ENCODE data around the gene CYTH2. TPM values are rescaled to one million over a fixed set of nuclear protein-coding genes. Genes with fewer than 3 reads are reported as not detected.
A peak's percentile ranks its signal among the peaks of the same experiment; 100 is the strongest.

CYTH2 gene
- total RNA-seq, 1 experiment from 2014 or later = 72.6 TPM

DNA sequence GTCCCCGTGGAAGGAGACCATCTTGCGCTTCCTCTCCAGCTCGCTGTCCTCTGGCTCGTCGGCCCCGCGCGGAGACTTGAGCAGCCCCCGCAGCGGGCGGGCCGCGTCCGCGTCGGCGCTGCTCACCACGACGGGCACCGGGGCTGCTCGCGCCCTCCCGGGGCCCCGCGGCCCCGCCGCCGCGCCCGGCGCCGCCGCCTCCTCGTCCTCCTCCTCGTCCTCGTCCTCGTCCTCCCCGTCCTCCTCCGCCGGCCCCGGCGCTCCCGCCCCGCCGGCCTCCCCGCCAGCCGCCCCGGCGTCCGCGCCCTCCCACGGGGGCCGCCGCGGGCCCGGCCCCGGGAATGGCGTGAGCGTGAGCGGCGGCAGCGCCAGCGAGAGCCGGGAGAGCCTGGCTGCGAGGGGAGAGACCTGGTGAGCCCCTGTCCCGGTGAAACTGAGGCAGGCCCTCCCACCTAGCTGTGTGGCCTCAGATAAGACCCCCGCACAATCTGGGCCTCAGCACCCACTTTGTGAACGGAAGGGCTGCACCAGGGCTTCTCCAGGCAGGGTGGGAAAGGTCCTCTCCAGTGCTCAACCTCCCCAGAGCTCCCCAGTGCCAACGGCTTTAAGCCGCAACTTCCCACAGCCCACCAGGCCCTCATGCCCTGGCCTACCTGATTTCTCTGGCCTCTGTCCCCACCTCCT lies 24.7 kb downstream of the CYTH2 start (continued):
- TF ChIP-seq, protein P1, sequence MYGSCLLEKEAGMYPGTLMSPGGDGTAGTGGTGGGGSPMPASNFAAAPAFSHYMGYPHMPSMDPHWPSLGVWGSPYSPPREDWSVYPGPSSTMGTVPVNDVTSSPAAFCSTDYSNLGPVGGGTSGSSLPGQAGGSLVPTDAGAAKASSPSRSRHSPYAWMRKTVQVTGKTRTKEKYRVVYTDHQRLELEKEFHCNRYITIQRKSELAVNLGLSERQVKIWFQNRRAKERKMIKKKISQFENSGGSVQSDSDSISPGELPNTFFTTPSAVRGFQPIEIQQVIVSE (CRISPR knock-in tag; IDR thresholded peaks at IDR 0.05; ENCODE audit: borderline replicate concordance) = no peak
- no peak for TF ChIP-seq NR1H2 (CRISPR knock-in tag; IDR thresholded peaks at IDR 0.05)
- no peak for TF ChIP-seq ATF1 (CRISPR knock-in tag; IDR thresholded peaks at IDR 0.05)
- TF ChIP-seq PRRX2 (CRISPR knock-in tag; IDR thresholded peaks at IDR 0.05) = no peak
- TF ChIP-seq ZNF232 (CRISPR knock-in tag; IDR thresholded peaks at IDR 0.05) = no peak
- no peak for TF ChIP-seq SOX15 (CRISPR knock-in tag; IDR thresholded peaks at IDR 0.05)
- TF ChIP-seq, protein P2, sequence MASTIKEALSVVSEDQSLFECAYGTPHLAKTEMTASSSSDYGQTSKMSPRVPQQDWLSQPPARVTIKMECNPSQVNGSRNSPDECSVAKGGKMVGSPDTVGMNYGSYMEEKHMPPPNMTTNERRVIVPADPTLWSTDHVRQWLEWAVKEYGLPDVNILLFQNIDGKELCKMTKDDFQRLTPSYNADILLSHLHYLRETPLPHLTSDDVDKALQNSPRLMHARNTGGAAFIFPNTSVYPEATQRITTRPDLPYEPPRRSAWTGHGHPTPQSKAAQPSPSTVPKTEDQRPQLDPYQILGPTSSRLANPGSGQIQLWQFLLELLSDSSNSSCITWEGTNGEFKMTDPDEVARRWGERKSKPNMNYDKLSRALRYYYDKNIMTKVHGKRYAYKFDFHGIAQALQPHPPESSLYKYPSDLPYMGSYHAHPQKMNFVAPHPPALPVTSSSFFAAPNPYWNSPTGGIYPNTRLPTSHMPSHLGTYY (CRISPR knock-in tag; IDR thresholded peaks at IDR 0.05) = no peak
- 0 out of 2 replicates have a peak, but pooled peaks have one; percentile 49 for TF ChIP-seq ETV6 (CRISPR knock-in tag; IDR thresholded peaks at IDR 0.05)
- TF ChIP-seq ATF6 (CRISPR knock-in tag; IDR thresholded peaks at IDR 0.05) = no peak
- TF ChIP-seq ESRRA (CRISPR knock-in tag; IDR thresholded peaks at IDR 0.05; ENCODE audit: borderline replicate concordance) = no peak
- no peak for TF ChIP-seq NFYB (CRISPR knock-in tag; conservative IDR thresholded peaks at IDR 0.05; ENCODE audit: low read depth)
- no peak for TF ChIP-seq JAZF1 (CRISPR knock-in tag; IDR thresholded peaks at IDR 0.05)
- TF ChIP-seq, protein P3, sequence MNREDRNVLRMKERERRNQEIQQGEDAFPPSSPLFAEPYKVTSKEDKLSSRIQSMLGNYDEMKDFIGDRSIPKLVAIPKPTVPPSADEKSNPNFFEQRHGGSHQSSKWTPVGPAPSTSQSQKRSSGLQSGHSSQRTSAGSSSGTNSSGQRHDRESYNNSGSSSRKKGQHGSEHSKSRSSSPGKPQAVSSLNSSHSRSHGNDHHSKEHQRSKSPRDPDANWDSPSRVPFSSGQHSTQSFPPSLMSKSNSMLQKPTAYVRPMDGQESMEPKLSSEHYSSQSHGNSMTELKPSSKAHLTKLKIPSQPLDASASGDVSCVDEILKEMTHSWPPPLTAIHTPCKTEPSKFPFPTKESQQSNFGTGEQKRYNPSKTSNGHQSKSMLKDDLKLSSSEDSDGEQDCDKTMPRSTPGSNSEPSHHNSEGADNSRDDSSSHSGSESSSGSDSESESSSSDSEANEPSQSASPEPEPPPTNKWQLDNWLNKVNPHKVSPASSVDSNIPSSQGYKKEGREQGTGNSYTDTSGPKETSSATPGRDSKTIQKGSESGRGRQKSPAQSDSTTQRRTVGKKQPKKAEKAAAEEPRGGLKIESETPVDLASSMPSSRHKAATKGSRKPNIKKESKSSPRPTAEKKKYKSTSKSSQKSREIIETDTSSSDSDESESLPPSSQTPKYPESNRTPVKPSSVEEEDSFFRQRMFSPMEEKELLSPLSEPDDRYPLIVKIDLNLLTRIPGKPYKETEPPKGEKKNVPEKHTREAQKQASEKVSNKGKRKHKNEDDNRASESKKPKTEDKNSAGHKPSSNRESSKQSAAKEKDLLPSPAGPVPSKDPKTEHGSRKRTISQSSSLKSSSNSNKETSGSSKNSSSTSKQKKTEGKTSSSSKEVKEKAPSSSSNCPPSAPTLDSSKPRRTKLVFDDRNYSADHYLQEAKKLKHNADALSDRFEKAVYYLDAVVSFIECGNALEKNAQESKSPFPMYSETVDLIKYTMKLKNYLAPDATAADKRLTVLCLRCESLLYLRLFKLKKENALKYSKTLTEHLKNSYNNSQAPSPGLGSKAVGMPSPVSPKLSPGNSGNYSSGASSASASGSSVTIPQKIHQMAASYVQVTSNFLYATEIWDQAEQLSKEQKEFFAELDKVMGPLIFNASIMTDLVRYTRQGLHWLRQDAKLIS (CRISPR knock-in tag; IDR thresholded peaks at IDR 0.05; ENCODE audit: borderline replicate concordance) = no peak
- no peak for TF ChIP-seq SMAD4 (CRISPR knock-in tag; IDR thresholded peaks at IDR 0.05)
- TF ChIP-seq ZNF532 (CRISPR knock-in tag; IDR thresholded peaks at IDR 0.05; ENCODE audit: borderline replicate concordance) = no peak
- TF ChIP-seq, protein P4, sequence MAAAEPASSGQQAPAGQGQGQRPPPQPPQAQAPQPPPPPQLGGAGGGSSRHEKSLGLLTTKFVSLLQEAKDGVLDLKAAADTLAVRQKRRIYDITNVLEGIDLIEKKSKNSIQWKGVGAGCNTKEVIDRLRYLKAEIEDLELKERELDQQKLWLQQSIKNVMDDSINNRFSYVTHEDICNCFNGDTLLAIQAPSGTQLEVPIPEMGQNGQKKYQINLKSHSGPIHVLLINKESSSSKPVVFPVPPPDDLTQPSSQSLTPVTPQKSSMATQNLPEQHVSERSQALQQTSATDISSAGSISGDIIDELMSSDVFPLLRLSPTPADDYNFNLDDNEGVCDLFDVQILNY (CRISPR knock-in tag; IDR thresholded peaks at IDR 0.05) = no peak
- no peak for TF ChIP-seq E2F1 (CRISPR knock-in tag; IDR thresholded peaks at IDR 0.05)
- no peak for TF ChIP-seq FOXP1 (CRISPR knock-in tag; IDR thresholded peaks at IDR 0.05; ENCODE audit: borderline replicate concordance)
- TF ChIP-seq RORB (CRISPR knock-in tag; IDR thresholded peaks at IDR 0.05) = no peak
- no peak for TF ChIP-seq OVOL2 (CRISPR knock-in tag; IDR thresholded peaks at IDR 0.05; ENCODE audit: borderline replicate concordance)
- TF ChIP-seq TEAD1 (CRISPR knock-in tag; IDR thresholded peaks at IDR 0.05) = no peak
- TF ChIP-seq, protein P5, sequence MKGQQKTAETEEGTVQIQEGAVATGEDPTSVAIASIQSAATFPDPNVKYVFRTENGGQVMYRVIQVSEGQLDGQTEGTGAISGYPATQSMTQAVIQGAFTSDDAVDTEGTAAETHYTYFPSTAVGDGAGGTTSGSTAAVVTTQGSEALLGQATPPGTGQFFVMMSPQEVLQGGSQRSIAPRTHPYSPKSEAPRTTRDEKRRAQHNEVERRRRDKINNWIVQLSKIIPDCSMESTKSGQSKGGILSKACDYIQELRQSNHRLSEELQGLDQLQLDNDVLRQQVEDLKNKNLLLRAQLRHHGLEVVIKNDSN (CRISPR knock-in tag; IDR thresholded peaks at IDR 0.05) = no peak
- TF ChIP-seq ATF3 (CRISPR knock-in tag; conservative IDR thresholded peaks at IDR 0.05) = no peak
- no peak for TF ChIP-seq NR2C2 (CRISPR knock-in tag; IDR thresholded peaks at IDR 0.05)
- no peak for TF ChIP-seq MYBL2 (CRISPR knock-in tag; IDR thresholded peaks at IDR 0.05)

Data from WTC11 (cell line).